8988T (cell line): Measurements from ENCODE around the gene IDH3B.

Source experiments
- DNase-seq: peaks from one replicate; pipeline ENCODE4 v3.0.0; 2011

IDH3B gene

DNA sequence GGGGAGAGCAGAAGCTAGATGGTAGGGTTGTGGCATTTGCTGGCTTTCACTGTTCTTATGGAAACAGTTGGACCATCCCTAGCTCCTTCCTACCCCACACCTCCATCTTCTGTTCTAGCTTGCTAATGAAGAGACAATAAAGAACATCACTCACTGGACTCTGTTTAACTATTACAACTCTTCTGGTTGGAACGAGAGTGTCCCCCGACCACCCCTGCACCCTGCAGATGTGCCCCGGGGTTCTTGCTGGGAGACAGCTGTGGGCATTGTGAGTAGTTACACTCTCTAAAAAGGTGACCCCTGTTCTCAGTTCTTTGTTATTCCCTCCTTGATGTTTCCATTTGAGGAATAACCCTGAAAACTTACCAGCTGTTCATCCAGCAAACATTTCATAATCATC, 51.9 kb downstream of the IDH3B start:
- DNase-seq: no peak

DNA sequence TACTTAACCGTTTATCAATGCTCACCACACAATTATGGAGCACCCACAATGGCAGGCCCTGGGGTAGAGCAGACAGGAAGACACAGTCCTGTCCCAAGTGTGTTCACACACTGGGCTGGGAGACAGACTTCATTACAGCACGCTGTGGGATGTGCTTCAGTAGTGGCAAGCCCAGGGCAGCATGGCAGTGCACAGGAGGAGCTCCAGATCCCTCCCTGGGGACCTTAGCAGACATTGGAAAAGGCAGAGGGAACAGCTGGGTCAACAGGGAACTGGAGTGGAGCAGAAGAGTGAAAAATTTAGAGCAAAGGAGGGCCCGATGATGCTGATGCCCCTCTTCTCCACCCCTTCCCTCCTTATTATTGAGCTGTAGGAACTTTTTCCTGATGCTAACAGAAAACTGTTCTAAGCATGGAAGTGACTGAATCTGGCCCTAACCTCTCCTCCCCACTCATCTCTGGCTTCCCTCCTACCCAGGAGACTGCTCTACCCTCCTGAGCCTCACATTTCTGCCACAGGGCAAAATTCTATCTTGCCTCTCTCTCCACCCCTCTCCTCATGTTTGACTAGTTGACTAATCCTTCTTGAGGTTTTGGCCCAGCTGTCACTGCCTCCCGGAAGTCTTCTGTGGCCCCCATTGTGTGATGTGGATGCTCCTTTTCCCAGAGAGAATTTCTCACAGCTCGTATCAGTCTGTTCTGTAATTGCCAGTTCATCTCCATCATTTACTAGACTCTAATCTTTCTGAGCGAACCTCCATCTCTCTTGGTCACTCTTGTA, 52.9 kb downstream of the IDH3B start:
- no peak for DNase-seq

DNA sequence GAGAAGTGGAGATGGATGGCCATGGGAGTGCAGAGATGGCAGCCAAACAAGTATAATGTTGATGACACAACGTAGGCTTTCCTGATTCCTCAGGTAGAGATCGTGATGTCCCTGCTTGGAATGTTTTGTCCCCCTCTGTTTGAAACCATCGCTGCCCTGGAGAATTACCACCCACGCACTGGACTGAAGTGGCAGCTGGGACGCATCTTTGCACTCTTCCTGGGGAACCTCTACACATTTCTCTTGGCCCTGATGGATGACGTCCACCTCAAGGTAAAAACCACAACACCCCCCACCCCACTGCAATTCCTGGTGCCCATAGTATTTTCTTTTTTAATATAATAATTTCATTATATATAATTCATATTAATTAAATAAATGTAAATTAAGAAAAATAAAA, 53.7 kb downstream of the IDH3B start:
- DNase-seq: no peak
